GM18517 (cell line): Measurements from ENCODE around the gene SPINK4.
A peak's percentile ranks its signal among the peaks of the same experiment; 100 is the strongest.

Experiments used
- ATAC-seq: cut with Tn5 transposase; IDR thresholded peaks from one replicate; pipeline ENCODE4 v1.9.1; 2021; ENCODE audit warnings: mild to moderate bottlenecking, moderate library complexity; ENCODE audit not compliant: unreplicated experiment

SPINK4 gene

GRCh38 chr9:33256236-33256635 lies 16.3 kb downstream of the SPINK4 start:
- ATAC-seq: no peak

DNA sequence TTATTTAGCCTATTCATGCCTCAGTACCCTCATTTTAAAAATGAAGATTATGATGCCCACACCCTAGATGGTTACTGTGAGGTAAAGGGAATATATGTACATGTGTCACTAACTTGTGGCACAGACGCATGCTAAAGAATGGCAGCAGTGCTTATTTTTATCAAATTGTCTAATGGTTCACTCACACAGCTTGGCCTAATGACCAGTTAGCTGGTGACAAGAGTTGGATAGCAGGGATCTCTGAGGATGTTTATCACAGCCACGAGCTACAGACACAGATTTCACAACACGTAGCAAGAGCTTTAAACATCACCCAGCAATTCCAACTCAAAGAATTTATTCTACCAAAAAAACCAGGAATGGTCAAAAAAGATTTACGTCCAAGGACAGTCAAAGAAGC lies 17.3 kb downstream of the SPINK4 start:
- no peak for ATAC-seq

DNA sequence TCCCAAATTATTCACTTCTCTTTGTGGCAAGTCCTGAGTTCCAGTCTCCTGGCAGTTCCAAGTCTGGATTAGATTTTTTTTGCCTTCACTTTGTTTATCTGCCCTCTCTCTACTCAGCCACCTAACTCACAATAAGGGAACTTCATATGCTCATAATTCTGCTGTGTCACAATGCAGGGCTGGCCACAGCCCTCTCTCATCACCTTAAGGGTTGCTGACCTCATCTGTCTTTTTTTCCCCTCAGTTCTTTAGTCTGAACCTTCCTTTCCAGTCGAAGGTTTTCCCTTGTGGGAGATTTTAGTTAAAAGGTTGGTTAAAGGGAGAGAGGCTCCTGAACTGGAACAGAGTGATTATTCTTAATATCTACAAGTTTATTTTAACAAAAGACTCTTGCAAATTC lies 20.4 kb downstream of the SPINK4 start:
- ATAC-seq: no peak

DNA sequence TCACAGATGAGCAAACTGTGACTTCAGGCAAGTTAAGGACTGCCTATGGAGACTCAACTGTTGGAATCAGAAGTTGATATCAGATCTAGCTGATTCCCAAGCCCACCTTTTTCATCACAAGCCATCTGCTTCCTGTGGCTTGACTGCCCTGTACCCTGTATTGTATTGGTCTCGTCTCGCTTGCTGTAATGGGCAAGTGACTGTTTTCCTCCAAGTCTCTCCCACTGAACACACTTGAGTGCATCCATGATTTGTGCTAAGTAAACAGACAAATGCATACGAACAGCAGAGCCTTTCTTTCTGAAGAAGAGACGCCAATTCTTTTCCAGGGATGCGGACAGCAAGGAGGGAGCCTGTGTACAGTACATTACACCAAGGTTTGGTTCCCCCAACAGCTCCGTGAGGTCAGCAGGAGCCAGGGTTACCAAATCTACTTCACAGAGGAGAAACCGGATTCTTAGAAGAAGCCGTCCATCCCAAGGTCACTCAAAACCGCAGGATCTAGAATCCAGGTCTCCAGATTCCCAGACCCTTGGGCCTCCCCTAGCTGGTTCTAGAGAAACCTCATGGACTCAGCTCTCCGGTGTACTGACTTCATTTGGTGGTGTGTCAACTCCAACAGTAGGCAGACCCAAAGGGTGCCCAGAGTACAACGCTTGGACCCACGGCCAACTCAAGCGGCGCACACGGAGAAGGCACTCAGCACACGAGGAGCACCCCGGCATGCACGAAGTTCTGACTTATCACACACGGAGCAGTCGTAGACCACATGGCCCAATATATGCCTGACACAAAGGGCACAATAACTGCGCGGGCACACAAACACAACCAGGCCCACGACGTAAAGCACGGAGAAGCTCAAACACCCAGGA lies 23.4 kb downstream of the SPINK4 start:
- no peak for ATAC-seq

GRCh38 chr9:33264003-33264472 lies 24.1 kb downstream of the SPINK4 start:
- ATAC-seq: peak; percentile 19

DNA sequence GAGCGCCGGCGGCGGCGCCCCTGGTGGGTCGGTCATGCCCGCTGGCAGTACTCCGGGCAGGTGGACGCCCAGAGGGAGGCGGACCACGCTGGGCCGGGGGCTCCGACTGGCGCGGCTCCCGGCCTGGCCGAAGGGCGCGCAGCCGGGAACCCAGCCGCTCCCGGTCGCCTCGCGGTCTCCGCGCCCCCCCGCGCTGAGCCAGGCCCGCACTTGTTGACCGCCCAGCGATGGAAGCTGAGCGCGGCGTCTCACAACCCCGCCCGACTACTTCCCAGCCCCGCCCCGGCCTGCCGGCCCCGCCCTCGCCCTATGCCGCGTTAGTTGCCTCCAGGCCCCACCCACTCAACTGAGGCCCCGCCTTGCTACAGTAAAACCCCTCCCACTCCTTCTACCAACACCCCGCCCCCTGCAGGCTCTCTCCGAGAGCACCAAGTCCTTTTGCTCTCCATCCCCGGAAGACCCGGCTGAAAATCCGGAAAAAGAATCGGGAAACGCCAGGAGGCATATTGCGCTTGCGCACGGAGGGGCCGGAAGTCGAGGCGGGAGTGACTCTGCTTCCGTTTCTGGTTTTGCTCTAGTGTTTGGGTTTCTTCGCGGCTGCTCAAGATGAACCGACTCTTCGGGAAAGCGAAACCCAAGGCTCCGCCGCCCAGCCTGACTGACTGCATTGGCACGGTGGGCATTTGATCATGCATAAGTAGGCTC lies 24.7 kb downstream of the SPINK4 start, which contains the start of the genes BAG1 and CHMP5:
Gene BAG1, minus strand, starts transcription at position 236 of the 705 bp plus-strand sequence.
Gene CHMP5, plus strand, starts transcription at position 577 of the 705 bp plus-strand sequence. Its CDS starts 30 bp downstream, at position 607.
- peak; percentile 84 for ATAC-seq

DNA sequence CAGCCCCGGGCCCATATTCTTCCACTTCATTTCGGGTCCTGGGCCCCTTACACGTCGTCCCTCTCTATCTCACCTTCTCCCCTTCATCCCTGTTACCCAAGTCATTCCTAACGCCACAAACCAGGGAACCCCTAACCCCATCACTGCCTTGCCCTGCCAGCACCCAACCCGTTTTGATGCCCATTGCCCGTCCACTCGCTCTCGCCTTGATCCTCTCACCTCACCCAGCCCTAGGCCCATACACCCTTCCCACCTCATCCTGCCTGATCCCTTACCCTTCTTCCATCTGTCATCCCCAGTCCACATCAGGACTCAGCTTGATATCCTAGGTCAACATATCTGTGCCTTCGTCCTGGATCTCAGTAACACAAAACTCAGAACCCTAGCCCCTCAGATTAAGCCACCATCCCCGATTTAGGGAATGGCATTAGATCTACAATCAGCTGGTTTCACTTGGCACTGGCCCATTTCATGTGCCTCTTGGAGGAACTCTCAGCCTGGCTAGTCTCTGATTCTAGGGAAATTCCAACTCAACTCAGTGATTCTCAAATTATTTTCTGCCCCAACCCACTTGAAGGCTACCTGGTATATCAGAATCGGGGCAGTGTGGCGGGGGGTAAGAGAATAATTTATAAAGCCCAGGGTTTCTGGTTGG lies 25.4 kb downstream of the SPINK4 start:
- no peak for ATAC-seq

DNA sequence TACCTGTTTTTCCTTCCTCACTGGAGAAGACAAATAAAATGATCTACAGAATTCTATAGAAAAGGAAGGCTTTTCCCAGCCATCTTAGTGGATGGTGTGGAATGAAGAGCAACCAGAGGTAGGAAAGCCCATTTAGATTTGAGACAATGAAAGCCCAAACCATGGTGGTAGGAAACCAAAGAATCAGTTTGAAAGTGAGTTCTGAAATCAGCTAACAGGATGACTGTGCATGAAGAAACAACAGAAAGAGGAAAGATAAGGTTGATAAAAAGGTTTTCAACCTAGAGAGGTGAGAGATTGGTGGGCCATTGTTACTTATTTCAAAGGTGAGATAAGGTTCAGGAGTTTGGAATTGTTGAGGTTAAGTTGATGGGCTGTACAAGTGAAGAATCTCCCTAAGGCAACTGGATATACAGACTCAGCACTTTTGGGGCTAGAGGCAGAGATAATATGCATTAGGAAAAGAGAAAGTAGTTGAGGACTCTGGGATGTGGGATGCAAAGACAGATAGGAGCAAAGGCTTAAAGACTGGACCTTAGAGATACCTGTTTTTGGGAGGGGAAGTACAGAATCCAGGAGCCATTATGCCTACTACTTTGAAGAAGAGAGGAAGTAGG lies 27.3 kb downstream of the SPINK4 start:
- no peak for ATAC-seq

- ATAC-seq: no peak
Measured at GRCh38 chr9:33270146-33270545, 30.2 kb downstream of the SPINK4 start.

DNA sequence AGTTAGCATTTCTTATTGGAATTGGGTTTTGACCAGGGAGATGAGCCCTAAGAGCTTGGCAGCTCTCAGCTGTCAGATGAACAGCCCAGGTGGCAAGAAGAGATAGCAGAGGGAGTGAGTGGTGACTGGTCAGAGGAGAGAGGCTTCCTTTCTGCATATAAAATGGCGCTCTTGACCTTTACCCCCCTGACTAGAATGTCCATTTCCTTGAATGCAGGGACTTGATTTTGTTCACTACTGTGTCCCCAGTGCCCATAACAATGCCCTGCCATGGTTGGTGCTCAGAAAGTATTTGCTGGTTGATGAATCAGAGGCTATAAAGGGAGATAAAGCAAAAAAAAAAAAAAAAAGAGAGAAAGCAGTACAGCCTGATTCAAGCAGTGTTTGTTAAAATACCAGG lies 32.1 kb downstream of the SPINK4 start:
- ATAC-seq: no peak

- no peak for ATAC-seq
Measured at GRCh38 chr9:33273266-33273971, 33.5 kb downstream of the SPINK4 start.

- ATAC-seq: no peak
Measured at GRCh38 chr9:33273972-33274328, 34.0 kb downstream of the SPINK4 start.

GRCh38 chr9:33277484-33277883 lies 37.5 kb downstream of the SPINK4 start:
- no peak for ATAC-seq

DNA sequence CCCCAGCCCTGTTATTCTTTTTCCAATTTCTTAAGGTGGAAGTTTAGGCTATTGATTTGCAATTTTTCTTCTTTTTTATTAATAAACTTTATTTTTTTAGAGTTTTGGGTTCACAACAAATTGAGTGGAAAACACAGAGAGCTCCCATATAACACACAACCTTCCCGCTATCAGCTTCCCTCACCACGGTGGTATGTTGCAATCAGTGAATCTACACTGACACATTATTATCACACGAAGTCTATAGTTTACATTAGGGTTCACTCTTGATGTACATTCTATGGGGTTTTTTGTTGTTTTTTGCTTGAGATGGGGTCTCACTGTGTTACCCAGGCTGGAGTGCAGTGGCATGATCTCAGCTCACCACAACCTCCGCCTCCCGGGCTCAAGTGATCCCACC lies 45.5 kb downstream of the SPINK4 start:
- ATAC-seq: no peak

GRCh38 chr9:33287087-33287490 lies 47.1 kb downstream of the SPINK4 start:
- ATAC-seq: no peak

- no peak for ATAC-seq
Measured at GRCh38 chr9:33288235-33288634, 48.3 kb downstream of the SPINK4 start.

- ATAC-seq: no peak
Measured at GRCh38 chr9:33288828-33289483, 49.0 kb downstream of the SPINK4 start.

DNA sequence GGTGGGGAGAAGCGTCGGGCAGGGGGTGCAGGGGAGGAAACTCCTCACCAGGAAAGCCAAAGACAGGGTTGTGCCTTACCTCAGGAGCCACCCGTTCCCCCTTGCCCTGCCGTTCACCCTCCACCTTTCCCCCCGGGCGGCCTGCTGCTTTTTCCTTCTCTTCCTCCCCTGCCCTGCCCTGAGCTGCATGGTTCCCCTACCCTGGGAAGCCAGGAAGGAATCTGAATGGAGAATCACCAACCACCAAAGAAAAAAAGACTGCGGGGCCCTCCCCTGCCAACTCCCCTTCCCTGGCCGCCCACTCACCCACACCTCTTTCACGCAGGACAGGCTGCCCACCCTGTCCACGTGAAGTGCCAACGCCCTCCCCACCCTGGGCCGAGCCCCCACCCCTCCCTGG lies 49.5 kb downstream of the SPINK4 start:
- no peak for ATAC-seq

DNA sequence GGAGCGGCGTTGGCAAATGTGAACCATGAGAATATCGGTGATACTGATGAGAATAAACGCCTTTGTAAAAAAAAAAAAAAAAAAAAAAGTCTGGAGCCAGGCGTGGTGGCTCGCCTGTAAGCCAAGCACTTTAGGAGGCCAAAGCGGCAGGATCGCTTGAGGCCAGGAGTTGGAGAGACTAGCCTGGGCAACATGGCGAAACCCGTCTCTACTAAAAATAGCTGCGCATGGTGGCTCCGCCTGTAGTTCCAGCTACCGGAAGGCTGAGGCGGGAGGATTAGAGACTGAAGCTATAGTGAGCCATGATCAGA lies 49.9 kb downstream of the SPINK4 start:
- ATAC-seq: no peak
